NCI-H1092 treated with DMSO at 0.1 percent for 48 hours (cell line): Measurements from ENCODE around the gene CLIP4.

ENCODE experiments used
- DNase-seq: peaks from one replicate; lab custom pipeline; 2025; lab: John Stamatoyannopoulos, UW

The CLIP4 gene

GRCh38 chr2:29139152-29139551 lies 23.9 kb downstream of the CLIP4 start:
- DNase-seq, result no peak

- DNase-seq, result no peak
Observed at GRCh38 chr2:29139731-29140130, 24.5 kb downstream of the CLIP4 start.

DNA sequence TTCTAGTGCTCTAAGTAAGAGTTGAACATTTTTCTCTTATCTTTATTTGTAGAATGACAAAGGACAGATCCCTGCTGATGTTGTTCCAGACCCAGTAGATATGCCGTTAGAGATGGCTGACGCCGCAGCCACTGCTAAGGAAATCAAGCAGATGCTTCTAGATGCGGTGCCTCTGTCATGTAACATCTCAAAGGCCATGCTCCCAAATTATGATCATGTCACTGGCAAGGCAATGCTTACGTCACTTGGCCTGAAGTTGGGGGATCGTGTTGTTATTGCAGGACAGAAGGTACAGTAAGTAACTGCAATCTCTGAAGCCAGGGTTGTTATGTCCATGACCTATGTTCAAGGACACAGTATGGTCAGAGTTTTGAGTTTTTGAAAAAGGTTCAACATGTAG lies 28.4 kb downstream of the CLIP4 start:
- DNase-seq, result no peak

GRCh38 chr2:29146197-29146596 lies 31.0 kb downstream of the CLIP4 start:
- no peak for DNase-seq

GRCh38 chr2:29147963-29148362 lies 32.7 kb downstream of the CLIP4 start:
- no peak for DNase-seq

- no peak for DNase-seq
Observed at GRCh38 chr2:29154610-29155009, 39.4 kb downstream of the CLIP4 start.

DNA sequence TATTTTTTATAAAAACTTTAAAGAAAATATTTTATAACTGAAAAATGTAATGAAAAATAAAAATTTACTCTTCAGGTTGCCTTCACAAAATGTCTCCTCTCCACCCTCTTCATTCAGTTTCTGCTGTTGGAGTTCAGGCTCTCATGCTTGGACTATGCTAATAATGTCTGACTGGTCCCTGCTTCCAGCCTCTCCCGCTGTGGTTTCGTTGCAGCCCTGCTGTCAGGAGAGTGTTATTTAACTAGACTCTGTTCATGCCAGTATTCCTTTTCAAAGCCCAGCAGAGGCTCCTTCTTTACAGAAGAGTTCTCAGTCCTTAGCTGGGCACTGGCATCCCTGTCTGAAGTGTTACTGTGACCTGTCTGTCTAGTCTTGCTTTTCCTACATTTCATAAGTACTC lies 40.4 kb downstream of the CLIP4 start:
- DNase-seq, result no peak

DNA sequence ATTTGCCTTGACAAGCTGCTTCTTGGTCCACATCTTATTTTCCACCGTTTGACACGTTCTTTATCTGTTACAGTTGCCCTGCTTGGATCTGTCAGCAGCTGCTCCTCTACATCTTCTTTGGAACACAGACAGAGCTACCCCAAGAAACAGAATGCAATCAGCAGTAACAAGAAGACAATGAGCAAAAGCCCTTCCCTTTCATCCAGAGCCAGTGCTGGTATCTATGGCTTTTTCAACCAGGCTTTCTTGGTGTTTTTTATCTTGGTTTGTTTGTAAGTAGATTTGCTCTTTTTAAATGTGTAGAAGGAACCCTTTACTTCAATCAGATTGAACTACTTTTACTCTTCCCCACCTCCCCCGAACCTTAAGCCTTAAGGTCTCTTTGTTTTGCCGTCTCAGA lies 41.9 kb downstream of the CLIP4 start:
- no peak for DNase-seq

DNA sequence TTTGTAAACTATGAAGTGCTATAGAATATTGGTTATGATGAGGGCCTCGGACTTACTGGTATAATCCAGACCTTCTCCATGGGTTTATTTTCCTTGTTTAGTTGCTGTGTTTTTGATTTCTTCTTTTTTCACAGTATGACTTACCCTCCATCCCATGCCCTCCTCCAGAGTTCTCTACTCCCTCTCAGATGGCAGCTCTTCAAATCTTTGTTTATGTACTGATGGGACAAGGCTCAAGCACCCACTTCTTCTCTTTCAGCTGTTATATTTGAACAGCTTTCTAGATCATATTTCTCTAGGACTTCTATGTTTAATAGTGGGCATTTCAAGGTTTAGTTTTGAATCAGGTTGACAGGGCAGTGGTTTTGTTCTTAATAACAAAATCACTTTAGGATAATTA lies 43.9 kb downstream of the CLIP4 start:
- DNase-seq, result peak; percentile 18

DNA sequence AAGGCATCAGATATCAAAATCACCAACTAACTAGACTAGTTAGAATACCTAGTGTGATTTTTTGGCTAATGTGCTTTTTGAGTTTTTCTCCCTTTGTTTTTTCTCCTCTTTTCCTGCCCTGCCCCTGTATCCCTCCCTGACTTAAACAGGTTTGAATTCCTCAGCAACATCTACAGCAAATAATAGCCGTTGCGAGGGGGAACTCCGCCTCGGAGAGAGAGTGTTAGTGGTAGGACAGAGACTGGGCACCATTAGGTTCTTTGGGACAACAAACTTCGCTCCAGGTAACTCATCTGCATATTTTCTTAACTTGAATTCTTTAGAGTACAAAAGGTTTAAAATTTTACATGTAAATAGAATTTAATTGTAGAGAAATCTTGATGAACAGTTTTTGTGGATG lies 45.0 kb downstream of the CLIP4 start:
- DNase-seq, result no peak

DNA sequence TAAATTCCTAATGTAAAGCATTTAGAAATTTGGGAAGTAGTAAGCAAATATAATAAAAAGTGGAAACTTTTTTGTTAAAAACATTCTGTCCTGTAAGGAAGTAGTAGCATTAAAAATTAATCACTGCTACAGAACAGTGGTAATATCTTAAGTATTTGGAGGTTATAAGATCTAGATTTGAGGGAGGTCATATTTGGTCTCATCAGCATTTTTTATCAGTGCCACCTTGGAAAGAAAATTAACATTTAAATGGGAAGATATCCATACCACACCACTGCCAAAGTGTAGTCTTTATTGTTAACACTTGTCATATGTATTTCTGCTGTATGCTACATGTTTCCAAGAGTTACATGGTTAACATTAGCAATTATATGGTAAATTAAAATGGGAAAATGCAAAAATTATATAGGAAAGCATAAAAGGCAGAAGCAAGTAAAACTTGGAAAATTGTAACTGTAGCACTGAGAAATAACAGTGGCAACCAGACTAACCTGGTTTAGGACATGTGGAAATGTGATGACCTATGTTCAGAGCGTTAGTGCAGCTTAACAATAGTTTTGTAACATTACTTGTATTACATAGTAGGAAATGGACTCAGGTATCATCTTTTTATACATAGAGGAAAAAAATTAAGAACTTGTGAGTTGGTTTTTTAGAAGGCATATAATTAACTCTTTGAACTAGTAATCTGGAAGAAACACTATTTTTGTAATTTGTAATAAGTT lies 47.2 kb downstream of the CLIP4 start:
- DNase-seq, result no peak

DNA sequence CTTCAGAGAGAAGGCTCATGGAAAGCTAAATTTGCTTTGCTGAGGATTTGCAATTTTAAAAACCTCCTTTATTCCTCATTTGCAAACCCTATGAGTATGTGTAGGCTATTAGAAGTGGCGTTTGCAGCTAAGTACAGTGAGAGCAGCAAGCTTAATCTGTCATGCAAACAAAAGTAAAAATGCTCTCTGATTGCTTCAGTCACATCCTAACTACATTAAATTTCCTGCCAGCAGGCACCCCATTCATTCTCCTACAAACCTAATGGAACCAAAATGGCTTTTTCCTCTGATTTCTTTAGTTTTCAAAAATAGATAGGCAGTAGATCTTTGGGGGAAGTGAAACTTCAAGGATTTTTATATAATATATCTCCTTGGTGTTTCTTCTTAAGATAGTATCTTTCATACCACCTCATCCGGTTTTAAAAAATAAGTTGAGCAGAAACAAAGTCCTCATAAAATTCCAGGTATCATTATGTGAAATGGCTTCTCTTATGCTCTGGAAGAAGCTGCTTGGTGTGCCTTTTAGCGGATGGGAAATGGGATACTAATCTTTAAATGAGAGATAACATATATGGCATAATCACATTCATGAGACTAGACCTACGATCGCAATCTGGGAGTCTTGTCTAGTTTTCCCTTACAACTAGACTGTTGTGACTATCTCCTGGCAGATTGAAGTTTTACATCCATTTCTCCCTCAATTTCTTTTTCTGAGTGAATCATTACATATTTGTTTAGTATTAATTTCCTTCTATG lies 49.1 kb downstream of the CLIP4 start:
- DNase-seq, result no peak

DNA sequence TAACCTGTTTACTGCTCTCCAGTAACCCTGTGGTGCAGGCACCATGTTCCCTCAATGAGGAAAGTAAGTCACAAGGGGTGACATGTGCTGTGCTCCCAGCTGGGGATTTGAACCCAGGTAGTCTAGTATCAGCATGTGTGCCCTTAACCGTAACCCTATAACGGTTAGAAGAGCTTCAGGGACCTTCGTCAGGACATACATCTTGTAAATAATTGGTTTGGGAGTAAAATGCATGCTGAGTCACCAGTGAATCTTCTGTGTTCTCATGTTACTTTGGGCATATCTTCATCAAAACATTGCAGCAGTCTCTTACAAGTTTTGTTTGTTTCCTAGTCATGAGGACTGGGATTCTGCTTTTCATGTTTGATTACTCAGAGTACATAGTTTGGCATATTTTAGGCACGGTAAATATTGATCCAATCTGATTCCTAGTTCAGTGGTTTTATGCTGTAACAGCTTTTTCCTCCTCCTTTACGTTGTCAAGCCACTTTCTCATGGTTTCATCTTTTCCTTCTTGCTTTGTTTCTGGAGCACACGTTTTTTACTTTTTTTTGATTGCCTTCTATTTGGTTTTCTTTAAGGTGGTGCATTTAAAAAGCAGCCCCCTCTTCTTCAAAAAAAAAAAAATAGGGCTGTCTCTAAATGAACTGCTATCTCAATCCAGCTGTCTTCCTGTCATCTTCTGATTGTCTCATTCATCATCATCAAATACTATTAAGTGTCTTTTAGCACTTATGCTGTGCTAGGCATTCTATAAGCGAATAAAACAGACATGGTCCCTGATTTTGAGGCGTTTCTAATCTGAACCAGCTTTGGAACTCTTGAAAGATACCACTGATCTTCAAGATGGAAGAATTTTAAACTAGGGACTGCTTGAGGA lies 50.4 kb downstream of the CLIP4 start:
- DNase-seq, result peak; percentile 1

- DNase-seq, result no peak
Observed at GRCh38 chr2:29166242-29167039, 51.2 kb downstream of the CLIP4 start.

DNA sequence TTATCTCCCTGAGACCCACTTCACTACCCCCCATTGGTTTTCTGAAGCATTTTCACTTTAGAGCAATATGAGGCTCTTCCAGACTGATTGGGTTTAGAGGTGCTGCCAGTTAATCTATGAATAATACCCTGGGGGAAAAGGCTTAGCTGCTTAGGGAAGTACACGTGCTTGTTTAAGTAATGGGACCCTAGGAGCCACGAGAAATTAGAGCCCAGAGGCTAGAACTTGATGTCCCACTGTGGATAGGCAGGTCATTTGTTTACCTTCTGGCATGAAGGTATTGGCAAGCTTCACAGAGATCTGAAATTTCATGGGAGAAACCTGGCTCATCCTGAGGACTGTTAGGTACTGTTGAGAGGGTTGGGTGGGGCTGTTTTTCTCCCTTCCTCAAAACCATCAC lies 59.7 kb downstream of the CLIP4 start:
- no peak for DNase-seq

GRCh38 chr2:29175338-29175737 lies 60.1 kb downstream of the CLIP4 start:
- no peak for DNase-seq

GRCh38 chr2:29182334-29182733 lies 67.1 kb downstream of the CLIP4 start:
- DNase-seq, result no peak

GRCh38 chr2:29182920-29183319 lies 67.7 kb downstream of the CLIP4 start:
- DNase-seq, result no peak

GRCh38 chr2:29184531-29184930 lies 69.3 kb downstream of the CLIP4 start:
- no peak for DNase-seq

DNA sequence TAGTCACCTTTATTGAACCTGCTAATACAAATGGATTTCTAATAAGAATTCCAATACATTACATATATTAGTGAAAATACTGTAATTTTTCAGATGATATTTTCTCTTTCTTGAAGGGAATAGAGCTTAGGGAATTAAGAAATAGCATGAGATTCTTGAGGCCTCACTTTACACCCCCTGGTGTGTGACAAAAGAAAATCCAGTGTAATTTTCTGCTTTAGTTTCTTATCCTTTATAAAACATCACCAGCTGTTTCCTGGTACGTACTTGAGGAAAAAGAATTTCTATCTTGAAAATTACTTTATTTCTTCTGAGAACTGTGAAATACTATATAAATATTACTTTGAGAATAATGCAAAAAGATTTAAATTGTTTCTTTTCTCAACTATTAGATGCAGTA lies 71.6 kb downstream of the CLIP4 start:
- no peak for DNase-seq

DNA sequence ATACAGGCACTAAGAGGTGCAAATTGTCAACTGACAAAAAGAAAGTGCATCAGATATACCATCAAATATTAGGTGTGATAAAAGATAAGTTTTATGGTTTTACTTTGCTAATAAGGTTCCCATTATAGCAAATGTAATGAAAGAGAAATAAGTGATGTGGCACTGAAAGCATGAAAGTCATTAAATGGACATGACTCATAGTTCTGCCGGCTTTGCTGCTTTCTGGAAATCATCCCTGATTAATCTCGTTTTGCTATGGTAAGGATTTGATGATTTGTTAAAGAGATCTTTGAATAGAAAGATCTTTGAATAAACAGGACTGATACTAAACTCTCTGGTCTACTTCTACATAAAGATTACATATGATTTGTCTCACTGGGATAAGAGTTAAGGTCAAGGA lies 72.7 kb downstream of the CLIP4 start:
- no peak for DNase-seq

DNA sequence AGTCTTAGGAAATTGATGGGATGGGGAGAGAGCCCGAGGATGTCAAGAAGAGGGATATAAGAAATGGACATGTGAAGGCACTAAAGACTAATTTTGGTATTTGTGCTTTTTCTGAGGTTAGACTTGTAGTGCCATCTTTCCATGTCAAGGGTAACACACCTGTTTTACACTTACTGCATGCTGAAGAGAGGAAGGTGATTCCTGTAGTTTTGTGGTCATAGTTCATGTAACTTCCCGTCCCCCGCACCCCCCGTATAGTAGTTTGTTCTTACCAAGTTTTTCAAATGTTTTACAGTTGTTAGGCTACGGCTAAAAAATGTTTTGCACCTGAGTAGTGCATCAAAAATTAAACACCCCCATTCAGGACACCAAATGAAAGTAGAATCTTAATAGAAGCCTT lies 73.8 kb downstream of the CLIP4 start:
- no peak for DNase-seq
